HepG2 (cell line): ENCODE measurements around the gene PIEZO1. TPM values are rescaled to one million over a fixed set of nuclear protein-coding genes. Genes with fewer than 3 reads are reported as not detected.

Experiments
- MBD4 ChIP-seq: IDR thresholded peaks from 2 replicates; pipeline ENCODE4 v1.6.1; 2012; ENCODE audit warnings: low read length, inconsistent platforms, borderline replicate concordance
- ZNF572 ChIP-seq: sonication (generic); formaldehyde crosslinking; IDR thresholded peaks from 2 replicates; pipeline ENCODE4 v1.5.1; 2020; ENCODE audit warnings: mild to moderate bottlenecking, missing genetic modification reagents
- ZNF639 ChIP-seq: conservative IDR thresholded peaks from 2 replicates; pipeline ENCODE4 v1.6.1; 2018; ENCODE audit warnings: missing genetic modification reagents
- polyA plus RNA-seq, 8 experiments: library from polyadenylated mRNA; depleted of rRNA in 3 of 8; stranded (reverse) in 7 of 8; unstranded in 1 of 8; fragments of >200 nt; fragmentation: Illumina TruSeq in 4 of 8; extraction: Trizol in 4 of 8; gene quantifications; 2 replicates each; pipeline versions ENCODE4 v1.2.1 to v1.2.3, GENCODE V29; 2011 to 2016; ENCODE audit warnings: low read depth in 4 of 8, missing spikeins in 1 of 8, mixed read lengths in 1 of 8; ENCODE audit not compliant: insufficient read depth in 1 of 8
- total RNA-seq, 5 experiments: library from RNA; depleted of rRNA; stranded (reverse); fragments of >200 nt; fragmentation: Illumina TruSeq; extraction: Trizol; gene quantifications; 2 replicates each; pipeline ENCODE4 v1.2.3, GENCODE V29; 2016; ENCODE audit warnings: low read depth in 1 of 5
- TF ChIP-seq, protein P1 (sequence below): sonication (generic); formaldehyde crosslinking; IDR thresholded peaks from 2 replicates; pipeline ENCODE4 v1.4.0; 2020; ENCODE audit warnings: missing genetic modification reagents

PIEZO1 gene
- total and polyA plus RNA-seq, 2 of the 13 experiments (the other 11 are each of a cell fraction or from before 2014, with no cell fraction given), result 67.9 to 85.0 TPM

GRCh38 chr16:88739139-88739976 is 45.7 kb downstream of the PIEZO1 start (continued):
- TF ChIP-seq ZNF572 (CRISPR knock-in tag) (no peak), MBD4 (no peak), ZNF639 (CRISPR knock-in tag) (no peak)
- TF ChIP-seq, protein P1, sequence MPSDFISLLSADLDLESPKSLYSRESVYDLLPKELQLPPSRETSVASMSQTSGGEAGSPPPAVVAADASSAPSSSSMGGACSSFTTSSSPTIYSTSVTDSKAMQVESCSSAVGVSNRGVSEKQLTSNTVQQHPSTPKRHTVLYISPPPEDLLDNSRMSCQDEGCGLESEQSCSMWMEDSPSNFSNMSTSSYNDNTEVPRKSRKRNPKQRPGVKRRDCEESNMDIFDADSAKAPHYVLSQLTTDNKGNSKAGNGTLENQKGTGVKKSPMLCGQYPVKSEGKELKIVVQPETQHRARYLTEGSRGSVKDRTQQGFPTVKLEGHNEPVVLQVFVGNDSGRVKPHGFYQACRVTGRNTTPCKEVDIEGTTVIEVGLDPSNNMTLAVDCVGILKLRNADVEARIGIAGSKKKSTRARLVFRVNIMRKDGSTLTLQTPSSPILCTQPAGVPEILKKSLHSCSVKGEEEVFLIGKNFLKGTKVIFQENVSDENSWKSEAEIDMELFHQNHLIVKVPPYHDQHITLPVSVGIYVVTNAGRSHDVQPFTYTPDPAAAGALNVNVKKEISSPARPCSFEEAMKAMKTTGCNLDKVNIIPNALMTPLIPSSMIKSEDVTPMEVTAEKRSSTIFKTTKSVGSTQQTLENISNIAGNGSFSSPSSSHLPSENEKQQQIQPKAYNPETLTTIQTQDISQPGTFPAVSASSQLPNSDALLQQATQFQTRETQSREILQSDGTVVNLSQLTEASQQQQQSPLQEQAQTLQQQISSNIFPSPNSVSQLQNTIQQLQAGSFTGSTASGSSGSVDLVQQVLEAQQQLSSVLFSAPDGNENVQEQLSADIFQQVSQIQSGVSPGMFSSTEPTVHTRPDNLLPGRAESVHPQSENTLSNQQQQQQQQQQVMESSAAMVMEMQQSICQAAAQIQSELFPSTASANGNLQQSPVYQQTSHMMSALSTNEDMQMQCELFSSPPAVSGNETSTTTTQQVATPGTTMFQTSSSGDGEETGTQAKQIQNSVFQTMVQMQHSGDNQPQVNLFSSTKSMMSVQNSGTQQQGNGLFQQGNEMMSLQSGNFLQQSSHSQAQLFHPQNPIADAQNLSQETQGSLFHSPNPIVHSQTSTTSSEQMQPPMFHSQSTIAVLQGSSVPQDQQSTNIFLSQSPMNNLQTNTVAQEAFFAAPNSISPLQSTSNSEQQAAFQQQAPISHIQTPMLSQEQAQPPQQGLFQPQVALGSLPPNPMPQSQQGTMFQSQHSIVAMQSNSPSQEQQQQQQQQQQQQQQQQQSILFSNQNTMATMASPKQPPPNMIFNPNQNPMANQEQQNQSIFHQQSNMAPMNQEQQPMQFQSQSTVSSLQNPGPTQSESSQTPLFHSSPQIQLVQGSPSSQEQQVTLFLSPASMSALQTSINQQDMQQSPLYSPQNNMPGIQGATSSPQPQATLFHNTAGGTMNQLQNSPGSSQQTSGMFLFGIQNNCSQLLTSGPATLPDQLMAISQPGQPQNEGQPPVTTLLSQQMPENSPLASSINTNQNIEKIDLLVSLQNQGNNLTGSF, result no peak
- TF ChIP-seq, all 625 proteins: peak for 2
